Sigmoid colon (tissue), 7 donors: Measurements from ENCODE around the gene GALNT10. TPM values are rescaled to one million over a fixed set of nuclear protein-coding genes. Genes with fewer than 3 reads are reported as not detected.
A peak's percentile ranks its signal among the peaks of the same experiment; 100 is the strongest.

Experiments used
- DNase-seq: peaks from one replicate; pipeline ENCODE4 v3.0.0-alpha.2; 2019
- H3K27ac ChIP-seq, 4 donors: fragments of 200-600 bp; sonication (generic); one replicate each; pipeline ENCODE4 v1.5.1; 2016 to 2019; ENCODE audit warnings: mild to moderate bottlenecking in 1 of 4
- H3K27me3 ChIP-seq, 3 donors: fragments of 200-600 bp; sonication (generic); one replicate each; pipeline ENCODE4 v1.5.1; 2019; ENCODE audit warnings: mild to moderate bottlenecking in 1 of 3
- H3K36me3 ChIP-seq, 4 donors: fragments of 200-600 bp; sonication (generic); one replicate each; pipeline ENCODE4 v1.5.1; 2016 to 2019
- H3K4me1 ChIP-seq, 4 donors: fragments of 200-600 bp; sonication (generic); one replicate each; pipeline ENCODE4 v1.5.1; 2017 to 2019
- H3K4me3 ChIP-seq, 4 donors: fragments of 200-600 bp; sonication (generic); one replicate each; pipeline ENCODE4 v1.5.1; 2017 to 2019; ENCODE audit warnings: mild to moderate bottlenecking in 2 of 4, moderate library complexity in 1 of 4
- H3K9me3 ChIP-seq, 4 donors: fragments of 200-600 bp in 3 of 4; sonication (generic) in 3 of 4; one replicate each; pipeline versions ENCODE4 v1.5.1 to v1.6.1; 2013 to 2019
- EP300 ChIP-seq, 4 donors: sonication (generic); formaldehyde crosslinking; IDR thresholded peaks; one replicate each; pipeline ENCODE4 v1.6.1; 2017; ENCODE audit warnings: antibody characterized with exemption in 4 of 4
- POLR2A ChIP-seq, 2 donors: fragments of 450-650 bp; IDR thresholded peaks; one replicate each; pipeline ENCODE4 v1.6.1; 2016; ENCODE audit warnings: antibody characterized with exemption in 2 of 2, mild to moderate bottlenecking in 2 of 2, moderate library complexity in 2 of 2
- POLR2AphosphoS5 ChIP-seq, 4 donors: sonication (generic); formaldehyde crosslinking; IDR thresholded peaks; one replicate each; pipeline ENCODE4 v1.6.1; 2017; ENCODE audit warnings: antibody characterized with exemption in 4 of 4
- WGBS, 2 donors: extraction: QIAGEN DNeasy Blood & Tissue Kit; methylation state at CpG; one replicate each; pipeline ENCODE4 v1.1.7; 2013; 5-methylcytosine and 5-hydroxymethylcytosine counted together
- intact Hi-C: fragments of 100-400 bp; cut with DNase I; formaldehyde crosslinking; loops from one replicate; pipeline ENCODE4 v1.15.1; 2023
- polyA plus RNA-seq, 3 donors: library from polyadenylated mRNA; stranded (reverse); fragments of 200-250 nt; gene quantifications; one replicate each; pipeline ENCODE4 v1.2.3, GENCODE V29; 2013
- total RNA-seq, 4 donors: library from RNA; depleted of rRNA; stranded (reverse); fragments of >200 nt; gene quantifications; one replicate each; pipeline ENCODE4 v1.1.0, GENCODE V29; 2016
- TF ChIP-seq, protein P1 (sequence below), 4 experiments: fragments of 450-650 bp in 3 of 4; fragments of 200-600 bp in 1 of 4; IDR thresholded peaks; one replicate each; pipeline ENCODE4 v1.5.1; 2016 to 2019; ENCODE audit warnings: antibody characterized with exemption in 4 of 4, mild to moderate bottlenecking in 3 of 4, moderate library complexity in 2 of 4
- donor health status: healthy with polysubstance abuse.
- donor health status: Bipolar disorder and iron deficiency.
- donor health status: healthy.

The GALNT10 gene
- total and polyA plus RNA-seq, 7 donors = 6.0 to 41.7 (median 24.3) TPM

DNA sequence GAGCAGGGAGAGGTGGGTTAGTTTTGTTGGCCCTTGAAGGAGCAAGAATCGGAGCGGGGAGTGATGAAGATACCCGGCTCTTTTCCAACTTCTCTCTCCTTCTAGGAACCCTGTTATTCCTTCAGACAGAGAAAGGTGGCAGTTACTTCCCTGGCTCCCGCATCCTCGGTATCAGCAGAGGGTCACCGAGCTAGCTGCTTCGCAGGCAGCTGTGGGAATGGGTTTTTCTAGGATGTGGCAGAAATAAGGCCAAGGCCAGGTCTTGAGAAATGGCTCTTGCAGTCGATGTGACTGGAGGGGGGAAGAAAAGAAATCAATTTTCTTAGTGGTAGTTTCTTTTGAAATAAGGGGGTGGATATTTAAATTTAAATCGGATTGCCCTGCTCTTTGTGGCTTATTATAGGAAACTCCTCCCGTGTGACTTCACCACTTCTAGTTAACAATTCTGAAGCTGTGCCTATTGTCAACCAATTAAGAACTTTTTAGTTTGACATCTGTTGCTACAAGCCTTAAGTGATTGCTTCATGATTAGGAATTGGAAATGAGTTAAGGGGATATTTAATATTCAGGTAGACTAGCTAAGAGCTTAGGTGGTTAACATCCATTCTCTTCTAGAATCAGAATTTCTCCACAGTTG is 256.7 kb downstream of the GALNT10 start:
- DNase-seq = no peak
- Histone ChIP-seq H3K27me3 (no peaks in the 10 kb centered on the region), H3K4me1 (peaks cover 0 to 41% (median 33%) of the 10 kb centered on the region in 4 donors), H3K9me3 (no peaks in the 10 kb centered on the region), H3K36me3 (peaks cover 0 to 24% (median 9%) of the 10 kb centered on the region in 4 donors), H3K4me3 (peak overlapping the region; percentile 77 to 94 (median 84)), H3K27ac (peak overlapping the region; percentile 90 to 93 (median 92))
- 4 to 10% methylated on average over 10 of the region's 10 CpGs for WGBS, 2 donors
- TF ChIP-seq POLR2A (IDR thresholded peaks at IDR 0.05) (no peak), POLR2AphosphoS5 (IDR thresholded peaks at IDR 0.05) (no peak), EP300 (IDR thresholded peaks at IDR 0.05) (no peak)
- TF ChIP-seq, protein P1, sequence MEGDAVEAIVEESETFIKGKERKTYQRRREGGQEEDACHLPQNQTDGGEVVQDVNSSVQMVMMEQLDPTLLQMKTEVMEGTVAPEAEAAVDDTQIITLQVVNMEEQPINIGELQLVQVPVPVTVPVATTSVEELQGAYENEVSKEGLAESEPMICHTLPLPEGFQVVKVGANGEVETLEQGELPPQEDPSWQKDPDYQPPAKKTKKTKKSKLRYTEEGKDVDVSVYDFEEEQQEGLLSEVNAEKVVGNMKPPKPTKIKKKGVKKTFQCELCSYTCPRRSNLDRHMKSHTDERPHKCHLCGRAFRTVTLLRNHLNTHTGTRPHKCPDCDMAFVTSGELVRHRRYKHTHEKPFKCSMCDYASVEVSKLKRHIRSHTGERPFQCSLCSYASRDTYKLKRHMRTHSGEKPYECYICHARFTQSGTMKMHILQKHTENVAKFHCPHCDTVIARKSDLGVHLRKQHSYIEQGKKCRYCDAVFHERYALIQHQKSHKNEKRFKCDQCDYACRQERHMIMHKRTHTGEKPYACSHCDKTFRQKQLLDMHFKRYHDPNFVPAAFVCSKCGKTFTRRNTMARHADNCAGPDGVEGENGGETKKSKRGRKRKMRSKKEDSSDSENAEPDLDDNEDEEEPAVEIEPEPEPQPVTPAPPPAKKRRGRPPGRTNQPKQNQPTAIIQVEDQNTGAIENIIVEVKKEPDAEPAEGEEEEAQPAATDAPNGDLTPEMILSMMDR (IDR thresholded peaks at IDR 0.05) = no peak
- intact Hi-C loops = loop anchor here (10.0 kb wide), 2 partner anchors 308 to 408 kb away; partner anchors contain the start of genes CNOT8, FAXDC2 and LARP1

DNA sequence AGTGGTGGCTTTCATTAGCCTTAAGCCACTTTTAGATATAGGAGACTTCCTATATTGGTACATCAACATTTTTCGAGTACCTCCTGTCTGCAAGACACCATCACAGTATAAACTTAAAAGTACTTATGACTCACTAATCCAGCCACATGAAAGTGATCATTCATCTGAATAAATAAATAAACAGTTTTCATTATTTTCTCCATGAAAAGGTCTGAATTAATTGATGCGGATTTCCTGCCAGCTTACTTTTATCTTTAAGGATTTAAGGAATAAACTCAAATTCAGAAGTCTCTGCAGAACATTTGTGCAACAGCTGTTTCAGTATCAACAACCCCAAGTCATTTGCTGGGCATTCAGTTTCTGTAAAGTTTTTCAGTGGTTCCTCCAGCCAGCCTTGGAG is 259.3 kb downstream of the GALNT10 start:
- Histone ChIP-seq H3K4me3 (no peak overlapping the region), H3K4me1 (peaks cover 0 to 34% (median 30%) of the 10 kb centered on the region in 4 donors), H3K27ac (no peak overlapping the region), H3K36me3 (peaks cover 21 to 40% (median 28%) of the 10 kb centered on the region in 4 donors), H3K9me3 (no peaks in the 10 kb centered on the region), H3K27me3 (no peaks in the 10 kb centered on the region)
- DNase-seq = no peak
- intact Hi-C loops = loop anchor here (10.0 kb wide), 3 partner anchors 305 to 475 kb away; partner anchors contain the start of genes CNOT8, FAXDC2 and LARP1
- no peak for TF ChIP-seq POLR2AphosphoS5 (IDR thresholded peaks at IDR 0.05)
- TF ChIP-seq, protein P1 (IDR thresholded peaks at IDR 0.05) = no peak
- TF ChIP-seq EP300 (IDR thresholded peaks at IDR 0.05) = no peak
- TF ChIP-seq POLR2A (IDR thresholded peaks at IDR 0.05) = no peak
- 83 to 85% methylated on average over 2 of the region's 2 CpGs for WGBS, 2 donors

DNA sequence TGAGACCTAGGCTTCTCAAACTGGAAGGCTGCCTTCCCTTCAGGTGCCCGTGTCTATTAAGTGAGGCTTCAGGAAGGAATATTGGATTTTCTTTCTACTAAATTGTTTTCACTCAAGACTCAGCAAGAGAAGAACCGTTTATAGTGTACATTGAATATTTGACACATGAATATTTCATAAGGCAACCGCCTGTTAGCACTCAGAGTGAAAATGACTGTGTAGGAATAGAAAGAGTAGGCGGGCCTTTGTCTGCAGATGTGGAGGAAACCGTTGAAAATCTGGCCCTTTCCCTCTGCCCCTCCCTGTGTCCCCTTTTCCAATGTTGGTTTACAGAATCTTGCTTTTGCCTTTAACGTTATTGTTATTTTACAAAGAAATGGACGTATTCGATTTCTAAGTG is 261.4 kb downstream of the GALNT10 start:
- Histone ChIP-seq H3K4me3 (no peak overlapping the region), H3K9me3 (no peaks in the 10 kb centered on the region), H3K4me1 (peaks cover 0 to 30% (median 27%) of the 10 kb centered on the region in 4 donors), H3K27ac (no peak overlapping the region), H3K36me3 (peaks cover 33 to 62% (median 43%) of the 10 kb centered on the region in 4 donors), H3K27me3 (no peaks in the 10 kb centered on the region)
- 87 to 91% methylated on average over 8 of the region's 8 CpGs for WGBS, 2 donors
- intact Hi-C loops = loop anchor here (10.0 kb wide), 1 partner anchor 473 kb away; no protein-coding TSS in a partner anchor
- TF ChIP-seq, protein P1 (IDR thresholded peaks at IDR 0.05) = no peak
- TF ChIP-seq POLR2AphosphoS5 (IDR thresholded peaks at IDR 0.05) (no peak), POLR2A (IDR thresholded peaks at IDR 0.05) (no peak)
- DNase-seq = no peak

DNA sequence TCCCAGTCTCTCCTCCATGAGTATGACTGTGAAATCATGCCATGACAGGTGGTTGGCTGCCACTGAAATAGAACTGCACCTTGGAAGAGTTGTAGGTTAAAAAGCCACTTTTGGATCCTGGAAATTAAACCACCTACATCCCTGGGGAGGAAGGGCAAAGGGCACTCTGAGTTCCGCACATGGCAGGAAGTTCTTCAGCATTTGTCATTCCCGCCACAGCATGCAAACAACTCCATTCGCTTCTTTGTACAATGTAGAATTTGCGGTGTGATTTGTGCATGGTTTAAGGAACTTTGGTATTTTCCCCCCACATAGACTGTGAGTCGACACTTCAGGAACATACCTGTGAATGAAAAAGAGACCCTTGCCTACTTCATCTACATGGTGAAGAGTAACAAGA is 265.1 kb downstream of the GALNT10 start:
- TF ChIP-seq EP300 (IDR thresholded peaks at IDR 0.05) (no peak), POLR2AphosphoS5 (IDR thresholded peaks at IDR 0.05) (no peak)
- no peak for DNase-seq
- intact Hi-C loops = loop anchor here (10.0 kb wide), 1 partner anchor 469 kb away; no protein-coding TSS in a partner anchor
- 90 to 91% methylated on average over 5 of the region's 5 CpGs for WGBS, 2 donors
- Histone ChIP-seq H3K27ac (no peak overlapping the region), H3K27me3 (no peaks in the 10 kb centered on the region), H3K9me3 (no peaks in the 10 kb centered on the region), H3K4me3 (no peak overlapping the region), H3K4me1 (peaks cover 0 to 18% (median 12%) of the 10 kb centered on the region in 4 donors), H3K36me3 (peaks cover 41 to 79% (median 46%) of the 10 kb centered on the region in 4 donors)

DNA sequence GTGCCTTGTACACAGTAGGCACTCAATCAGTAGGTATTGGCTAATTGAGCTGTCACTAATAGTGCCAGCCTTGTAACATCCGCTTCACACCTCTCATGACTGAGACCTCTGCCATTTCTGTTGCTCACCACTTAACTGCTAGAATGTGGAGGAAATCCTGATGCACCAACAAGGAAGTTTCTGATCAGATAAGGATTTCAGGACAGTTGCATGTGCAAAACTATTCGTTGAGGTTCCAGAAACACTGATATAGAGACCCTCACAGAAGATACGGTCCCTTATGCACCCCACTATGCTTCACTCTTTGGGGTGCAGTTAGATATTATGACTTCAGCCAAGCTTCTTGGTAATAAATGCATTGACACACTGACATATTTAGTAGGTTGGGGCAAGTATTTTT is 266.0 kb downstream of the GALNT10 start:
- H3K27ac ChIP-seq = no peak overlapping the region
- TF ChIP-seq POLR2A (IDR thresholded peaks at IDR 0.05) = no peak
- TF ChIP-seq EP300 (IDR thresholded peaks at IDR 0.05) = no peak
- TF ChIP-seq POLR2AphosphoS5 (IDR thresholded peaks at IDR 0.05) = no peak
- DNase-seq = no peak
- no peaks in the 10 kb centered on the region for H3K27me3 ChIP-seq
- H3K36me3 ChIP-seq = peaks cover 39 to 71% (median 41%) of the 10 kb centered on the region in 4 donors
- peaks cover 0 to 18% (median 12%) of the 10 kb centered on the region in 4 donors for H3K4me1 ChIP-seq
- intact Hi-C loops = loop anchor here (10.0 kb wide), 1 partner anchor 468 kb away; no protein-coding TSS in a partner anchor
- 85 to 89% methylated on average over 3 of the region's 3 CpGs for WGBS, 2 donors
- H3K4me3 ChIP-seq = no peak overlapping the region
- no peaks in the 10 kb centered on the region for H3K9me3 ChIP-seq
